Measurements from ENCODE around the gene ELFN2.

GRCh38 chr22:37426706-37427134 lies 559 bp downstream of the ELFN2 start:
- TF ChIP-seq, protein P1, sequence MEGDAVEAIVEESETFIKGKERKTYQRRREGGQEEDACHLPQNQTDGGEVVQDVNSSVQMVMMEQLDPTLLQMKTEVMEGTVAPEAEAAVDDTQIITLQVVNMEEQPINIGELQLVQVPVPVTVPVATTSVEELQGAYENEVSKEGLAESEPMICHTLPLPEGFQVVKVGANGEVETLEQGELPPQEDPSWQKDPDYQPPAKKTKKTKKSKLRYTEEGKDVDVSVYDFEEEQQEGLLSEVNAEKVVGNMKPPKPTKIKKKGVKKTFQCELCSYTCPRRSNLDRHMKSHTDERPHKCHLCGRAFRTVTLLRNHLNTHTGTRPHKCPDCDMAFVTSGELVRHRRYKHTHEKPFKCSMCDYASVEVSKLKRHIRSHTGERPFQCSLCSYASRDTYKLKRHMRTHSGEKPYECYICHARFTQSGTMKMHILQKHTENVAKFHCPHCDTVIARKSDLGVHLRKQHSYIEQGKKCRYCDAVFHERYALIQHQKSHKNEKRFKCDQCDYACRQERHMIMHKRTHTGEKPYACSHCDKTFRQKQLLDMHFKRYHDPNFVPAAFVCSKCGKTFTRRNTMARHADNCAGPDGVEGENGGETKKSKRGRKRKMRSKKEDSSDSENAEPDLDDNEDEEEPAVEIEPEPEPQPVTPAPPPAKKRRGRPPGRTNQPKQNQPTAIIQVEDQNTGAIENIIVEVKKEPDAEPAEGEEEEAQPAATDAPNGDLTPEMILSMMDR (IDR thresholded peaks at IDR 0.05), result no peak
- no peak for TF ChIP-seq POLR2A (IDR thresholded peaks at IDR 0.05)
